GM19025 (cell line): ENCODE data around the gene SDHA.

Source experiments
- ATAC-seq: cut with Tn5 transposase; IDR thresholded peaks from one replicate; pipeline ENCODE4 v1.9.1; 2021; ENCODE audit warnings: mild to moderate bottlenecking, low read depth, moderate library complexity; ENCODE audit not compliant: unreplicated experiment

Gene SDHA

DNA sequence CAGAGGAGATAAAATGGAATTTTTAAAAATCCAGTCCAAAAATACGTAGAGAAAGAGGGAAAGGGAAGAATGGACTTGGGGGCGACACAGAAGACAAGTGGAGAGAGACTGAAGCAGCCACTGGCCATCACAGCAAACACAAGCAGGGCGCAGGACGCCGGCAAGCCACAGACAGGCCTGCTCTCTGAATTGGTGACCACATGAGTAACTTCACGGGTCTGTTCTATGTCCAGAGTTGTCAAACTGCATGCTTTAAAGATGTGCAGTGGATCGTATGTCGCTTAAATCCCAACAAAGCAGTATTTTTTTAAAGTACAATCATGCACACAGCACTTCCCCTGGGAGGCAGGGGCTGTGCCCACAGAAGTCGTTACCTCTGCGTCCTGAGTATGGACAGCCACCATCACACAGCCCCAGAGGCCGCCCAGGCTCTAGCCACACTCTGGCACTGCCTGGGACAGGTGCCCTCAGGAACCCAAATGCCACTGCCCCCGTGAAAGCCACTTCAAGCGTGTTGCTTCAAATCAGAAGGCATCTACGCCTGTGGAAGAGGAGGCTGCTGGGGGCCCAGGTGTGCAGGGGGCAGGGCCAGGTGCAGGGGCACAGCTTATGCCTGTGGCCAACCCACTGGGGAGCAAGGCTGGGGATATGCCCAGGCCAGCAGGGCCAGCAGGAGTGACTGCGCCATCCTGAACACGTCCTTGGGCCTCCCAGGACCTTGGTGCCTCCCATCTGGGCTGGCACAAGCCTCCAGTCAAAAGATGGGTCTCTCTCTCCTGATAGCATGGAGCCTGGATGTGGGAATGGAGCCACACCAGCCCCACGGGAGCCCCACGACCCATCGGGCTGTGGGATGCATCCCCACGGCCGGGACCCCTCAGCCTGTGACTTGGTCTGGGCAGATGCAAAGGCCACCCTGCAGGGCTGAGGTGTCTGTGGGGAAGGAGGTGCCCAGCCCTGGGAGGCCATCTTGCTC, 32.7 kb upstream of the SDHA start:
- no peak for ATAC-seq

DNA sequence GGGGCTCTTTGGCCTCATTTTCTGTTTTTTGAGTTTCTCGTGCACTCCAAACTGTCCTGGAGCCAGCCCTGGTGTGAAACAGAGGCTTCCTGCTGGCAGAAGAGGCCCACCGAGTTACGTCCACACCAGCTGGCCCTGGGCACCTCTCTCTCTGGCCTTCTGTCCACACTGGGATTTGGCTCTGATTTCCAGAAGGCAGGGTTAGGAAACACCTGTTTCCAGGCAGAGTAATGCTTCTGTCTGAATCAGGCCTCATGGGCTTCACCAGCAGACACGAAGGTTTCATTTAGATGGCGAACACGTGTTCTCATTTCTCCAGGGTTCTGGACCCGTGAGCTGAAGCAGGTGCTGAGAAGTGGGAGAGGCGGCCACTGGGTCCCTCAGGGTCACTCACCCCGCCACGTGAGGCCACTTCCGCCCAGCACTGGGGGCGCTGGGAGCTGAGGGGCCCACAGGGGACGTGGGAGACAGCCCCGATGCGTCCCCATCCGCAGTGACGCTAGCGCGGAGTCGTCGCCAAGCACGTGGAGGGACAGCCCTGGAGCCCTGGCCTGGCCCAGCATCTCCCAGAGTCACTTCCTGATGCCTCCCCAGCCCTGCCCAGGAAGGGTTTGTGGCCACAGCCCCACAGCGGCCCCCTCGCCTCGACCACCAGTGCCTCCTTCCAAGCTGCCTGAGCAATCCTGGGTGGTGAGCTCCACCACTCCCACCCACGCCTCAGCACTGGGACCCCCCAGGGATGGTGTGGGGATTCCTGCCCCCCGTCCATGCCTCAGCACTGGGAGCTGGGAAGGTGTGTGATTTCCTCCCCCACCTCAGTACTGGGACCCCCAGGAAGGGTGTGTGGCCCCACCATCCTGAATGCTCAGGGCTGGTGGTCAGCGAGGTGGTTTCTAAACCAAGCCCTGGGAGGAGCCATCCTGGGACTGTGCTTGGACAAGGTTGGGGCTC, 31.8 kb upstream of the SDHA start:
- ATAC-seq, result no peak

DNA sequence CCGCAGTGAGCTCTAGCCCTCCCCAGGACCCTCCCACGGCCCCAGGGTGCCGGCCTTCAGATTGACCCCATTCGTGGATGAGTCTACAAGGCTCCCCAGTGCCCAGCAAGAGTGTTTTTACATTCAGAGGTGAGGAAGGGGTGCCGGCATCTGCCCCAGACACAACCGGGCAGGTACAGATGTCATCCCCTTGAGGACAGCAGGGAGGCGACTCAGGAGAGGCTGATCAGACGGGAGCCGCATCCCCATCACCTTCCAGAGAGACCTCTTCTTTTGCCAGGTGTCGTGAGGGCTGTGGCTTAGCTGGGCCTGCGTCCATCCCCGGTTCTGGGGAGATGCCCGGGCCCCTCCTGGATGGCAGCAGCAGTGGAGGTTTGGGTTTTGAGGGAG, 31.1 kb upstream of the SDHA start:
- no peak for ATAC-seq

DNA sequence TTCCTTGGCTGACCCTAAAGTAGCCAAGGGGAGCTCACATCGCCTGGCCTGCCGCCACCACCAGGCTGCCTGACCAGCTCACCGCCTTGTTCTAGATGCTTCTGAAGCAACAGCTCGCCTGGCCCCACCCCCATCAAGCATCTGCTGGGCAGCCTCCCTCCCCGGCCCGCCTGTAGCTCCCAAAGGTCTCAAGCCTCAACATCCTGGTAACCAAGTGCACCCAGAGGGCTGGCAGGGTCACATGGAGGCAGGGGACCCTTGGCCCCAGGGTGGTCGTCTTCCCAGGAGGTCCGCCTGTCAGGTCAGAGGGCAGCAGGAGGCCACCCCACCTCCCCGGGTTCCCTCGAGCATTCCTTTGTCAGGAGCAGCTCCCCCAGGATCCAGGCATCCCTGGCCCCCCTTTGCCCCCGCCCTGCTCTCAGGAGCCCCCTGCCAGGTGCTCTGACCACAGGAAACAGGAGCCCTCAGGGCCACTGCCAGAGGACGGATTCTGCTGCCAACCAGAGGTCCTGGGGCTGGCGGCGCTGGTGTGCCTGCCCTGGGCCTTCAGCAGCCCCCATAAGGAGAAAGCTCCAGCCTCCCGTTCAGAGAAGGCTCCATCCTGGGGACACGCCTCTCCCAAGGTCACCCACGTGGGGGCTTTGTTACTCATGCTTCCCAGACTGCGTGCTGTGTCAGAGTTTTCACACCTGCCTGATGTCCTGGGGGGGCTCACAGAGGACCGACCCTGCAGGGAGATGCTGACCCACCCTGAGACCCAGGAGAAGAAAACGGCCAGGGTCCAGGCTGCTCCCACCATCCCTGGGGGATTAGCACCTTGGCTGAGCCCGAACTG, 30.3 kb upstream of the SDHA start:
- no peak for ATAC-seq

DNA sequence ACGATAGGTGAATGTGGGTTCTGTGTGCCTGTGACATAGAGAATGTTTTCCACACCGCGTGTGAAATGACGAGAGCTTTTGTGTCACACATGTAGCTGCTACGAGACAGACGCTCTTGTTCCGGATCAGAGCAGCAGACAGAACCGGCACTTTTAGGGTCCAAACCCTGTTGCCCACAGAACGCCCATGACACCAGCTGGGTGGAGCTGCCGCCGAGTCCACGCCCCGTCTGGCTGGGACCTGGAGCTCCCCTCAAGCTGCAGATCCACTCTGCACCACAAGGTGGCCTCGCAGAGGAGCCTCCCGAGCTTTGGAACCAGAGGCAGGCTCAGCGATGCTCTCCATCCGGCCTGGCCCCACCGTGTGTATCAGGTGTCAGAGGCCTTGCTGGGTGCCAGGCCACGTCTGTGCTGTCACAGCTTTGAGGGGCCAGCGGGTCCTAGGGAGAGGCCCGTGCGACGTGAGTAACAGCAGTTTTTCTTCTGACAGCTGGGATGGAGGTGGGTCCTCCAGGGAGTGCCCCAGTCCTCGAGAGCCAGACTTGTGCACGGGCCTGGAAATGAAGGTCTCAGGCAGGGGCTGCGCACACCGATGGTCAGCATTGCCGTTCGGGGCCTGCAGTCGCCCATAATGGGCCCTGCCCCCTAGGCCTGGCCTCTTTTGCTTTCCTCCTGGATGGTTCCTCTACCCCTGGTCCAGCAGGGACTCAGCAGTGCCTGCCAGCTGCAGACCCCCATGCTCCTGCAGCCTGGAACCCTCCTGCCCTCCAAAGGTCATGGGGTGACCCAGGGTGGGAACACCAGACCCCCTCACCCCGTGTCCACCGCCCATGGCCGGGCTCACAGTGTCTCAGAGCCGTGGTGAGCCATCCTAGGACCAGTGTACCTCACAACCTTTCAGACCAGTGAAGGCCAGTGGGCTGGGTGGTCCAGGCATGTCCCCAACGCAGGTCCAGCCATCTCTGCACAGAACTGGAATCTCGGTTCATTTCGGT, 29.3 kb upstream of the SDHA start:
- ATAC-seq, result peak; percentile 77

DNA sequence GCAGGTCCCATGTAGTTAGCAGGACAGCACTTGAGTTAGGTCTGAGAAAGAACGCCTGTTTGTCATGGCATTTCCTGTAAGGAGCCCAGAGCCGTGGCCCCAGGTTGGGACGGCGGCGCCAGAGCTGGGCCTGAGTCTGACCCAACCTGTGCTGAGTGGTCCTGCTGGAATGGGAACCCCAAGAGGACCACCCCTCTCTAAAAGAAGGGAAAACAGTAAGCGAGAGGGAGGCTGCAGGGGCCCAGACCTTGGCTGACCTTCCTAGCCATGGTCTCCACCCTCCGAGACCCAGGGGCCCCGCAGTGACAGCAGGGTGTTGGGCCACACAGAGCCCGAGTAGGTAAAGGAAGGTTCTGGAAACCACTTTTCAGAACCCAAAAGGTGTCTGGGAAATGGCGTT, 28.6 kb upstream of the SDHA start:
- ATAC-seq, result no peak

DNA sequence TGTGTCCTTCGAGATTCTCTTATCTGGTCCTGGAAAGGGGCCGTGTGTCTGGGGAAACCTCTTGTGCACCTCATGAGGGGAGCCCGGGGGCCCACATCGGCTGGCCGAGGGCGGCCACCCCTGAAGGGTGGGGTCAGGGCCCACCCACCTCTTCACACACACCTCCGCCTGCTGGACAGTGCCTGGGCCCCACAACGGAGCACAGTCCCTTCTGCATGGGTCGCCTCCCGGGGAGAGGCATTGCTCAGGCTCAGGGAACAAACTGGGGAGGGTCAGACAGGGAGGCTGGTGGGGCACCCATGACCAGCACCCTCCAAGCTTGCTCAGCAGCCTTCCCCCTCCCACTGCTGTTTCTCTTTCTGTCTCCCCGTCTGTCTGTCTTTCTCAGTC, 28.1 kb upstream of the SDHA start:
- ATAC-seq, result peak; percentile 31

DNA sequence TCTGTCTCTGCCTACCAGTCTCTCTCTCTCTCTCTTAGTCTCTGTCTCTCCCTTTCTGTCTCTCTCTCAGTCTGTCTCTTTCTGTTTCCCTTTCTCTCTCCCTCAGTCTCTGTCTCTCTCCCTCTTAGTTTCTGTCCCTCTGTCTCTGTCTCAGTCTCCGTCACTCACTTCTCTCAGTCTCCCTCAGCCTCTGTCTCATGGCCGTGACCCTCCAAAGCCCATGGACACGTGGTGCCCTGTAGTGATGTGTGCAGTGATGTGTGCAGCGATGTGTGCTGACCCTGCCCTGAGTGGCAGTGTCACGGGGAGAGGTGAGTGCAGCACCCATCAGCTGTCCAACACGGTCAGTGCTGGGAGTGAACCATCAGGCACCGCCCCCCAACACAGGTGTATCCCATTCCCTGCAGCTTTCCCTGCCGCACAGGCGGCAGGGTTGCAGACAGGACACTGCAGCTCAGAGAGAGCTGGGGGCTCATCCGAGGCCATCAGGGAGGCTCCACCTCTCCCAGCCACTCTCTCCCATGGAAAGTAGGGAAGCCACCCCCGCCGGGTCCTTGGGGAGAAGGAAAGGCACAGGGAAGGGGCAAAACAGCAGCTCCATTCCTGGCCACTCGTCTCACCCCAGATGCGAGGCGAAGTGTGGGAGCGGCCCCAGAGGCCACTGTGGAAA, 27.6 kb upstream of the SDHA start:
- ATAC-seq, result peak; percentile 30

DNA sequence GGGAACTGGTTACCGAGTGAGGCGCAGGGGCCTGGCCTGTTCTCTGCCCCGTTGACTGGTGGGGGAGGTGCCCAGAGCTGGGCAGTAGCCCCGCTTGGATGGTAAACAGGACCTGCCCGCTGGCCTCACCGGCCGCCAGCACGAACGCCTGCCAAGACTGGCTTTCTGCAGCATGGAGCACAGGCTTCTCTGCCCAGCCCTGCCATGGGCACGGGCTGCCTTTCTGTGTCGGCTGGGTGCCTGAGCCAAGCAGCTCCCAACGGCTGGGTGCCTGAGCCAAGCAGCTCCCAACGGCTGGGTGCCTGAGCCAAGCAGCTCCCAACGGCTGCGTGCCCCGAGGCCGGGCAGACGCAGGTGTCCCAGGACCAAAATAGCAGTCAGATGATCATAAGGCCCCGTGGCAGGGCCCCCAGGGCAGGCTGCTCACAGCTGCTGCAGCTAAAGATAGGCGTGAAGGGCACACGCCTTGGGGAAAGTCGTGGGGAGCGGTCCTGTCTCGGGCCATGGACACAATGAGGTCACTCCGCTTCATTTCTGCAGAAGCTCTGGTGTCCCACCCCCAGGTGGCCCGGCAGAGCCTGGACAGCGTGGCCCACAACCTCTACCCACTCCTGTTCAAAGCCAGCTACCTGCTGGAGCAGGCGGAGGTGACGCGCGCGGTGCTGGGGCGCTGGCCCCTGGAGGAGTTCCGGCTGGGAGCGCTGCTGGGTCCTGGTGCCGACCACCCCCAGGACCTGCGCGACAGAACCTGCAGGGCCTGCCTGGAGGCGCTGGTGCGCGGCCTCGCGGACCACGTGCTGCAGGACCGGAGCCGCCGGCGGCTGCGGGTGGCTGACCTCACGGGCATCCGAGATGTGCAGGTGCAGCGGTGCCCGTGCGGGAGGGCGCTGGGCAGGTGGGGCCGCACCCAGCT, 26.8 kb upstream of the SDHA start, which contains the start of gene LRRC14B:
LRRC14B (plus strand) TSS at position 460 of the 913 bp plus-strand sequence; CDS start at position 504, 44 bp downstream.
- no peak for ATAC-seq

DNA sequence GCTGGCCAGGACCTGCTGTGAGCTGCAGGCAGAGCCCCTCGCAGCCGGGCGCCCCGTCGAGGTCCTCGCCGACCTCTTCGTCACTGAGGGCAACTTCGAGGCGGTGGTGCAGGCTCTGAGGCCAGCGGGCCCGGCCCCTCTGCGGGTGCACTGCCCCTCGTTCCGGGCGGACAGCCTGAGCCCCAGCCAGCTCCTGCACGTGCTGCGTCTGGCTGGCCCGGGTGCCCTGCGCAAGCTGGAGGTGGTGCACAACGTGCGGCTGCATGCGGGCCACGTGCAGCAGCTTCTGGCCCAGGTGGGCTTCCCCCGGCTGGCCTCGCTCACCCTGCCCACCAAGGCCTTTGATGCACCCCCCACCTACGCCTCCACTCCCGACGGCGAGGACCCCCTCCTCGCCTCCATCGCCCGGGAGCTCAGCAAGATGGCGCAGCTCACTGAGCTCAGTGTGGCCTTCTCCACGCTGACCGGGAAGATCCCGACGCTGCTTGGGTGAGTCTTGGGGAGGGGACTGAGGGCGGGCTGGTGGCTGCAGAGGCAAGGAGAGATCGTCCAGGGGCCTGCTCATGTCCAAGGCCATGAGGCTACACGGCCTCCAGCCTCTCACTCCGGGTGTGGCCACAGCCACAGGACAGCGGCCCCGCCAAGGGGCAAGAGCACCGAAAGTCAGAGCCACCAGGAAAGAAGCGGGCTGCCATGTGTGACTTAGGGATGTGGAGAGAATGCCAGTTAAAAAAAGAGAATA, 26.0 kb upstream of the SDHA start:
- no peak for ATAC-seq

DNA sequence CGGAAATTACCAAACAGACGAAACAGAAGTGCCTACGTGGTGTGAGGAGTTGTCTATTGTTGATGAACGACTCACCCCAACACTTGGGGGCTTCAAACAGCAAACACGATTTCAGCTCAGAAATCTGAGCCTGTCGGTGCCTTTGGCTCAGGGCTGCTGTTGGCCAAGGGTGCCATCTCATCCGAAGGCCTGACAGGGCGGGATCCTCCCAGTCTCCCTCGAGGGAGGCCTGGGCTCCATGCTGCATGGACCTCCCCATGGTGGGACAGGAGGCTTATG, 25.5 kb upstream of the SDHA start:
- no peak for ATAC-seq

DNA sequence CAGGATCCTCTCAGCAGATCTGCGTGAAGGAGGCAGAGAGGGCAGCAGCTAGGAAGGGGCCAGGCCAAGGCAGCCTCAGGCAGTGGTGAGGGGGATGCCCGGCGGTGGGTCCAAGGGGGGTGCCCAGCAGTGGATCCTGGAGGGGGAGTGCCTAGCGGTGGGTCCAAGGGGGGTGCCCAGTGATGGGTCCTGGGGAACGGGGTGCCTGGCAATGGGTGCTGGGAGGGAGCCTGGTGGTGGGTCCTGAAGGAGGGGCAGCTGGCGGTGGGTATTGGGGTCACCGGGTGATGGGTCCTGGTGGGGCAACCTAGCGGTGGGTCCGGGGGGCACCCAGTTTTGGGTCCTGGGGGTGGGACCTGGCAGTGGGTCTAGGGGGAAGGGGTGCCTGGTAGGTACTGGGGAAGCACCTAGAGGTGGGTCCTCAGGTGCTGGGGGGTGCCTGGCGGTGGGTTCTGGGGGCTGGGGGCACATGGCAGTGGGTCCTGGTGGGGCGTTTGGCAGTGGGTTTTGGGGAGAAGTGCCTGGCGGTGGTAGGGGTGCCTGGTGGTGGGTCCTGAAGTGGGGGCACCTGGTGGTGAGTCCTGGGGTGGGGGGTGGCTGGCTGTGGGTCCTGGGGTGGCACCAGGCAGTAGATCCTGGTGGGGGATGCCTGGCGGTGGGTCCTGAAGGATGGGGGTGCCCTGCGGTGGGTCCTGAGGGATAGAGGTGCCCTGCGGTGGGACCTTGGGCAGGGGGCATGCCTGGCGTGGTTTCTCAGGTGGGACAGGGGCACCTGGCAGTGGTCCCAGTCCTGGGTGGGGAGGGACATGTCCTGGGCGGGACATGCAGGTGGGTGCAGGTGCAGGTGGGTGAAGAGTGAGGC, 24.9 kb upstream of the SDHA start:
- ATAC-seq, result no peak

DNA sequence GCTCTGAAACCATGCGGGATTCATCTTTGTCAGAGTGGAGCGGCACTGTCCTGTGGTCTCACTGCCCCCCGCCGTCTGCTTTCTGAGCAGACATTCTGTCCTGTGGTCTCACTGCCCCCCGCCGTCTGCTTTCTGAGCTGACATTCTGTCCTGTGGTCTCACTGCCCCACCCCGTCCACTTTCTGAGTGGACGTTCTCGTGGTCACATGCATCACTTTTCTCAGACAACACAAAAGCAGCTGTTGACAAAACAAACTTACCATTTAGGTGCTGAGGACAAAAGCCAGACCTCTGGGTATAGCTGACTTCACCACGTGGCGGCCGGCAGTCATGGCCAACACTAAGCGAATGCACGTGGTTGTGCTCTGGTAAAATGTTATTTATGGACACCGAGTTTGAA, 24.0 kb upstream of the SDHA start:
- ATAC-seq, result no peak

DNA sequence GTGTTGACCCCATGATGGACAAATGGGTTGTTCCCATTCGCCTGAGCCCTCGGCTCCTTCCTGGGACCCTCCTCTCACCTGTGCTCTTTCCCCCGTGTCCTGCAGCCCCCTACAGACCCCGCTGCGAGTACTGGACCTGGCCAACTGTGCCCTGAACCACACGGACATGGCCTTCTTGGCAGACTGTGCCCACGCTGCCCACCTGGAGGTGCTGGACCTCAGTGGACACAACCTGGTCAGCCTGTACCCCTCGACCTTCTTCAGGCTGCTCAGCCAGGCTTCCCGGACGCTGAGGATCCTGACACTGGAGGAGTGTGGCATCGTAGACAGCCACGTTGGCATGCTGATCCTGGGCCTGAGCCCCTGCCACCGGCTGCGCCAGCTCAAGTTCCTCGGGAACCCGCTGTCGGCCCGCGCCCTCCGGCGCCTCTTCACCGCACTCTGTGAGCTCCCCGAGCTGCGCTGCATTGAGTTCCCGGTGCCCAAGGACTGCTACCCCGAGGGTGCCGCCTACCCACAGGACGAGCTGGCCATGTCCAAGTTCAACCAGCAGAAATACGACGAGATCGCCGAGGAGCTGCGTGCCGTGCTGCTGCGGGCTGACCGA, 23.4 kb upstream of the SDHA start:
- ATAC-seq, result no peak

DNA sequence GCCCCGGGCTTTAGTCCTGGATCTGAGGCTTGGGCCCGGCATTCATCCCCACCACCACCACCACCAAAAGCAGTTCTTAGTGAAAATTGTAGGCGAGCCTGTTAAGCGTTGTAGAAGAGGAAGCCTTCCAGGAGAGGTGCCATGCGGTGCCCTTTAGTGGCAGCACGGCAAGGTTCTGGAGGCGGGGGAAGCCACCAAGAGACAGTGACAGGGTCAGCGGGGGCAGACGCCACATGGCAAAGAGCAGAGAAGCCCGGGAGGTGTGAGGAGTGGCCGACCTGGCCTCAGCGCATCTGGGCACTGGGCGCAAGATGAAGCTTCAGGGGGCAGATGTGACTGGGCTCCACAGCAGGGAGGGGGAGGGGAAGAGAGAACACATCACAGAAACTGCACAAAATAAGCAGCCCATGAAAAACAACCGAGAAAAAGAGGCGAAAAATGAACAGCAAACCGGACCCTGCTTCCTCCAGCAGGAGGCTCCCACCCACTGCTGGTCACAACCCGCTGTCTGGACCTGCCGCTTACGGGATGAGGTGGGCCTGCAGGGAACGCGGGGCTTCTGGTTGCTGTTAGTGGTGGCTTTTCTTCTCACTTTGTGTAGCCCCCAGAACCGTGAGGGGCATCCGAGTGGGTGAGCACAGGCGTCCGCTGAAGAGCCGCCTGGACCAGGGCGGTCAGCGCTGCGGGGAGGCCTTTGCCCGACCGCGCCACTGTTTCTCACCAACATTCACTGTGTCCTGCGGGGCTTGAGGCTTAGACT, 22.5 kb upstream of the SDHA start:
- no peak for ATAC-seq
